Ishikawa (cell line): ENCODE measurements around the gene RXYLT1.

Experiments
- CEBPB ChIP-seq: IDR thresholded peaks from 2 replicates; pipeline ENCODE4 v1.6.1; 2012
- CREB1 ChIP-seq: IDR thresholded peaks from 2 replicates; pipeline ENCODE4 v1.6.1; 2012; ENCODE audit warnings: low read depth
- EGR1 ChIP-seq: IDR thresholded peaks from 2 replicates; pipeline ENCODE4 v1.6.1; 2012
- EP300 ChIP-seq: IDR thresholded peaks from 2 replicates; pipeline ENCODE4 v1.6.1; 2012; ENCODE audit warnings: borderline replicate concordance
- FOXM1 ChIP-seq: IDR thresholded peaks from 2 replicates; pipeline ENCODE4 v1.6.1; 2012; ENCODE audit warnings: low read depth, borderline replicate concordance
- MAX ChIP-seq: IDR thresholded peaks from 2 replicates; pipeline ENCODE4 v1.6.1; 2012
- NFIC ChIP-seq: IDR thresholded peaks from 2 replicates; pipeline ENCODE4 v1.6.1; 2012
- RAD21 ChIP-seq: IDR thresholded peaks from 2 replicates; pipeline ENCODE4 v1.6.1; 2012; ENCODE audit warnings: low read depth
- REST ChIP-seq: IDR thresholded peaks from 2 replicates; pipeline ENCODE4 v1.6.1; 2012; ENCODE audit warnings: low read depth, mild to moderate bottlenecking
- TAF1 ChIP-seq: IDR thresholded peaks from 2 replicates; pipeline ENCODE4 v1.6.1; 2012; ENCODE audit warnings: low read depth, mild to moderate bottlenecking
- TCF12 ChIP-seq: IDR thresholded peaks from 2 replicates; pipeline ENCODE4 v1.6.1; 2012; ENCODE audit warnings: low read depth
- TEAD4 ChIP-seq: IDR thresholded peaks from 2 replicates; pipeline ENCODE4 v1.6.1; 2012
- USF1 ChIP-seq: IDR thresholded peaks from 2 replicates; pipeline ENCODE4 v1.6.1; 2012
- YY1 ChIP-seq: IDR thresholded peaks from 2 replicates; pipeline ENCODE4 v1.6.1; 2012; ENCODE audit warnings: low read depth
- ZBTB7A ChIP-seq: IDR thresholded peaks from 2 replicates; pipeline ENCODE4 v1.6.1; 2012; ENCODE audit warnings: low read depth

The RXYLT1 gene

GRCh38 chr12:63795944-63796343 lies 16.2 kb downstream of the RXYLT1 start:
- TF ChIP-seq MAX (no peak), CREB1 (no peak), FOXM1 (no peak), YY1 (no peak), TAF1 (no peak), CEBPB (no peak), TEAD4 (no peak), USF1 (no peak), NFIC (no peak), REST (no peak), TCF12 (no peak), ZBTB7A (no peak), RAD21 (no peak), EGR1 (no peak), EP300 (no peak)

- TF ChIP-seq CREB1 (no peak), REST (no peak), YY1 (no peak), RAD21 (peak; percentile 65), EP300 (no peak)
Measured at GRCh38 chr12:63802012-63802608, 22.4 kb downstream of the RXYLT1 start.

GRCh38 chr12:63804746-63805145 lies 25.0 kb downstream of the RXYLT1 start:
- TF ChIP-seq RAD21 (no peak), CREB1 (no peak), USF1 (no peak), CEBPB (no peak)

GRCh38 chr12:63805704-63806672 lies 26.3 kb downstream of the RXYLT1 start:
- TF ChIP-seq TCF12: no peak
- no peak for TF ChIP-seq ZBTB7A
- TF ChIP-seq TAF1: no peak
- no peak for TF ChIP-seq EGR1
- TF ChIP-seq YY1: no peak
- TF ChIP-seq USF1: no peak
- no peak for TF ChIP-seq NFIC
- no peak for TF ChIP-seq CREB1
- TF ChIP-seq EP300: no peak
- no peak for TF ChIP-seq MAX
- no peak for TF ChIP-seq FOXM1
- TF ChIP-seq TEAD4: no peak
- no peak for TF ChIP-seq CEBPB

GRCh38 chr12:63808631-63809030 lies 28.9 kb downstream of the RXYLT1 start:
- TF ChIP-seq MAX (no peak), NFIC (no peak)

GRCh38 chr12:63809566-63809965 lies 29.9 kb downstream of the RXYLT1 start:
- TF ChIP-seq CEBPB: no peak
- TF ChIP-seq REST: no peak
- TF ChIP-seq USF1: no peak
- no peak for TF ChIP-seq TEAD4
- TF ChIP-seq TCF12: no peak
